ENCODE data around the gene UGDH.

The UGDH gene

DNA sequence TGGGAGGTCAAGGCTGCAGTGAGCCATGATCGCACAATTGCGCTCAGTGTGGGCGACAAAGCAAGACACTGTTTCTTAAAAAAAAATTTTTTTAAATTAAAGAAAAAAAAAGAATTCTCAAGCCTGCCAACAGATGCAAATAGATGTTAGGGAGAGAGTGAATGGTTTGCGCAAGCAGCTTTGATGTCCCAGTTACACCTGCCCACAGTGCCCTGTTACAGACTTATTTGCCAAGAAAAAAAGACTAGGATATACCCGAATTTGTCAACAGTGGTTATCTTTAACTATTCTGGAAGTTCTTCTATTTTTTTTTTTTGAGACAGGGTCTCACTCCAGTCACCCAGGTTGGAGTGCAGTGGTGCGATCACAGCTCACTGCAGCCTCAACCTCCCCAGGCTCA, 44.3 kb upstream of the UGDH start:
- H3K36me3 ChIP-seq (ENCODE audit: control insufficient read depth in 2 of 2, insufficient read depth in 1 of 2, low read length in 2 of 2) = no peaks in the 10 kb centered on the region
- ChIA-PET POLR2A (no interaction called here), CTCF (no interaction called here)
- no peaks in the 10 kb centered on the region for H3K9me3 ChIP-seq (ENCODE audit: control insufficient read depth, insufficient read depth, low read depth, low read length)
- no peaks in the 10 kb centered on the region for H3K4me1 ChIP-seq (ENCODE audit: control insufficient read depth, insufficient read depth, low read length)
- TF ChIP-seq, protein P1, sequence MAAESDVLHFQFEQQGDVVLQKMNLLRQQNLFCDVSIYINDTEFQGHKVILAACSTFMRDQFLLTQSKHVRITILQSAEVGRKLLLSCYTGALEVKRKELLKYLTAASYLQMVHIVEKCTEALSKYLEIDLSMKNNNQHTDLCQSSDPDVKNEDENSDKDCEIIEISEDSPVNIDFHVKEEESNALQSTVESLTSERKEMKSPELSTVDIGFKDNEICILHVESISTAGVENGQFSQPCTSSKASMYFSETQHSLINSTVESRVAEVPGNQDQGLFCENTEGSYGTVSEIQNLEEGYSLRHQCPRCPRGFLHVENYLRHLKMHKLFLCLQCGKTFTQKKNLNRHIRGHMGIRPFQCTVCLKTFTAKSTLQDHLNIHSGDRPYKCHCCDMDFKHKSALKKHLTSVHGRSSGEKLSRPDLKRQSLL (tag by site-specific recombination; IDR thresholded peaks at IDR 0.05) = no peak
- TF ChIP-seq ZNF555 (tag by site-specific recombination; conservative IDR thresholded peaks at IDR 0.05) = no peak
- TF ChIP-seq YY1 (tag by site-specific recombination; IDR thresholded peaks at IDR 0.05) = no peak
- TF ChIP-seq, protein P2, sequence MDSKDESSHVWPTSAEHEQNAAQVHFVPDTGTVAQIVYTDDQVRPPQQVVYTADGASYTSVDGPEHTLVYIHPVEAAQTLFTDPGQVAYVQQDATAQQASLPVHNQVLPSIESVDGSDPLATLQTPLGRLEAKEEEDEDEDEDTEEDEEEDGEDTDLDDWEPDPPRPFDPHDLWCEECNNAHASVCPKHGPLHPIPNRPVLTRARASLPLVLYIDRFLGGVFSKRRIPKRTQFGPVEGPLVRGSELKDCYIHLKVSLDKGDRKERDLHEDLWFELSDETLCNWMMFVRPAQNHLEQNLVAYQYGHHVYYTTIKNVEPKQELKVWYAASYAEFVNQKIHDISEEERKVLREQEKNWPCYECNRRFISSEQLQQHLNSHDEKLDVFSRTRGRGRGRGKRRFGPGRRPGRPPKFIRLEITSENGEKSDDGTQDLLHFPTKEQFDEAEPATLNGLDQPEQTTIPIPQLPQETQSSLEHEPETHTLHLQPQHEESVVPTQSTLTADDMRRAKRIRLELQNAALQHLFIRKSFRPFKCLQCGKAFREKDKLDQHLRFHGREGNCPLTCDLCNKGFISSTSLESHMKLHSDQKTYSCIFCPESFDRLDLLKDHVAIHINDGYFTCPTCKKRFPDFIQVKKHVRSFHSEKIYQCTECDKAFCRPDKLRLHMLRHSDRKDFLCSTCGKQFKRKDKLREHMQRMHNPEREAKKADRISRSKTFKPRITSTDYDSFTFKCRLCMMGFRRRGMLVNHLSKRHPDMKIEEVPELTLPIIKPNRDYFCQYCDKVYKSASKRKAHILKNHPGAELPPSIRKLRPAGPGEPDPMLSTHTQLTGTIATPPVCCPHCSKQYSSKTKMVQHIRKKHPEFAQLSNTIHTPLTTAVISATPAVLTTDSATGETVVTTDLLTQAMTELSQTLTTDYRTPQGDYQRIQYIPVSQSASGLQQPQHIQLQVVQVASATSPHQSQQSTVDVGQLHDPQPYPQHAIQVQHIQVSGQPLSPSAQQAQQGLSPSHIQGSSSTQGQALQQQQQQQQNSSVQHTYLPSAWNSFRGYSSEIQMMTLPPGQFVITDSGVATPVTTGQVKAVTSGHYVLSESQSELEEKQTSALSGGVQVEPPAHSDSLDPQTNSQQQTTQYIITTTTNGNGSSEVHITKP (tag by site-specific recombination; IDR thresholded peaks at IDR 0.05) = no peak
- H3K27ac ChIP-seq (ENCODE audit: extremely low read depth, low read depth, low read length) = no peak overlapping the region
- no peak overlapping the region for H3K4me3 ChIP-seq (ENCODE audit: low read depth, low read length)

DNA sequence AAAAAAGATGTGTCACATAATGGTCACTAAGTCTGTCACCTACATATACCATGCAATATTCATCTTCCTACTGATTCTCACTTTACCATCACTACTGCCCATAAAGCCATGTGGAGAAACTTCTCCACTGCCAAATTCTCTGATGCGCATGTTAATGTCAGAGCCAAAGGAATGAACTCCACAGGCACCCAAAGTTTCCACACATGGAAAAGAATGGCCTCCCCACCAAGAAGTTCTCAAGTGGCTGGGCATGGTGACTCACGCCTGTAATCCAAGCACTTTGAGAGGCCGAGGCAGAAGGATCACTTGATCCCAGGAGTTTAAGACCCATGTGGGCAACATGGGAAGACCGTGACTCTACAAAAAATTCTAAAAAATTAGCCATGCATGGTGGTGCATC, 43.8 kb upstream of the UGDH start:
- POLR2A ChIA-PET = no interaction called here
- CTCF ChIA-PET = no interaction called here
- no peak overlapping the region for H3K27ac ChIP-seq (ENCODE audit: extremely low read depth, low read depth, low read length)

DNA sequence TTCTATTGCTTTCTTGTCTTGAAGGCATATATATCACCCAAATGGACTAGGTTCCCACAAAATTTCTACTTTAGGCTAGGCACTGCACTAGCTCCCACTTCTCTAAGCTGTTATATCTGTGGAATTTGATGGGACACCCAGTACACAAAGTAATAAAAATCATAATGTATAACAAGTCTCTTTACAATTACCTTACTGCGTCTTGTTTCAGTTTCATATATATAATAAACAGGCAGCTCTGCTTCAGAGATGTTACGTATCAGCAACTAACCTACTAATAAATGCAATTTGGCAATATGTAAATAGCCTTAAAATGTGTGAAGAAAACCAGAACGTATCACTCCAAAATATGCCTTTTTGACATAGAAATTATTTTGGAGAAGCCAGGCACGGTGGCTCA, 42.0 kb upstream of the UGDH start:
- CTCF ChIA-PET = no interaction called here
- Histone ChIP-seq H3K9me3 (ENCODE audit: control insufficient read depth, insufficient read depth, low read depth, low read length) (no peaks in the 10 kb centered on the region), H3K36me3 (ENCODE audit: control insufficient read depth in 2 of 2, insufficient read depth in 1 of 2, low read length in 2 of 2) (no peaks in the 10 kb centered on the region), H3K27ac (ENCODE audit: extremely low read depth, low read depth, low read length) (no peak overlapping the region), H3K4me1 (ENCODE audit: control insufficient read depth, insufficient read depth, low read length) (no peaks in the 10 kb centered on the region), H3K4me3 (ENCODE audit: low read depth, low read length) (no peak overlapping the region)
- POLR2A ChIA-PET = no interaction called here
- TF ChIP-seq ZNF239 (tag by site-specific recombination; IDR thresholded peaks at IDR 0.05) (no peak), ZNF394 (tag by site-specific recombination; IDR thresholded peaks at IDR 0.05; ENCODE audit: borderline replicate concordance) (no peak), ZNF140 (tag by site-specific recombination; IDR thresholded peaks at IDR 0.05) (no peak), ZFP3 (tag by site-specific recombination; IDR thresholded peaks at IDR 0.05; ENCODE audit: low read depth) (no peak), ZNF214 (tag by site-specific recombination; IDR thresholded peaks at IDR 0.05; ENCODE audit: borderline replicate concordance) (no peak), ZNF121 (tag by site-specific recombination; IDR thresholded peaks at IDR 0.05) (no peak), ZSCAN30 (tag by site-specific recombination; IDR thresholded peaks at IDR 0.05) (no peak), ZBTB1 (tag by site-specific recombination; IDR thresholded peaks at IDR 0.05) (no peak), ZNF174 (tag by site-specific recombination; IDR thresholded peaks at IDR 0.05) (no peak), ZNF571 (tag by site-specific recombination; IDR thresholded peaks at IDR 0.05) (no peak), ZFHX2 (tag by site-specific recombination; conservative IDR thresholded peaks at IDR 0.05) (no peak), KLF8 (tag by site-specific recombination; IDR thresholded peaks at IDR 0.05) (no peak), ZNF2 (tag by site-specific recombination; IDR thresholded peaks at IDR 0.05) (no peak)
- TF ChIP-seq, protein P3, sequence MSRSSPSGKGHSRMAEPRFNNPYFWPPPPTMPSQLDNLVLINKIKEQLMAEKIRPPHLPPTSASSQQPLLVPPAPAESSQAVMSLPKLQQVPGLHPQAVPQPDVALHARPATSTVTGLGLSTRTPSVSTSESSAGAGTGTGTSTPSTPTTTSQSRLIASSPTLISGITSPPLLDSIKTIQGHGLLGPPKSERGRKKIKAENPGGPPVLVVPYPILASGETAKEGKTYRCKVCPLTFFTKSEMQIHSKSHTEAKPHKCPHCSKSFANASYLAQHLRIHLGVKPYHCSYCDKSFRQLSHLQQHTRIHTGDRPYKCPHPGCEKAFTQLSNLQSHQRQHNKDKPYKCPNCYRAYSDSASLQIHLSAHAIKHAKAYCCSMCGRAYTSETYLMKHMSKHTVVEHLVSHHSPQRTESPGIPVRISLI (tag by site-specific recombination; IDR thresholded peaks at IDR 0.05) = no peak
- TF ChIP-seq, protein P4, sequence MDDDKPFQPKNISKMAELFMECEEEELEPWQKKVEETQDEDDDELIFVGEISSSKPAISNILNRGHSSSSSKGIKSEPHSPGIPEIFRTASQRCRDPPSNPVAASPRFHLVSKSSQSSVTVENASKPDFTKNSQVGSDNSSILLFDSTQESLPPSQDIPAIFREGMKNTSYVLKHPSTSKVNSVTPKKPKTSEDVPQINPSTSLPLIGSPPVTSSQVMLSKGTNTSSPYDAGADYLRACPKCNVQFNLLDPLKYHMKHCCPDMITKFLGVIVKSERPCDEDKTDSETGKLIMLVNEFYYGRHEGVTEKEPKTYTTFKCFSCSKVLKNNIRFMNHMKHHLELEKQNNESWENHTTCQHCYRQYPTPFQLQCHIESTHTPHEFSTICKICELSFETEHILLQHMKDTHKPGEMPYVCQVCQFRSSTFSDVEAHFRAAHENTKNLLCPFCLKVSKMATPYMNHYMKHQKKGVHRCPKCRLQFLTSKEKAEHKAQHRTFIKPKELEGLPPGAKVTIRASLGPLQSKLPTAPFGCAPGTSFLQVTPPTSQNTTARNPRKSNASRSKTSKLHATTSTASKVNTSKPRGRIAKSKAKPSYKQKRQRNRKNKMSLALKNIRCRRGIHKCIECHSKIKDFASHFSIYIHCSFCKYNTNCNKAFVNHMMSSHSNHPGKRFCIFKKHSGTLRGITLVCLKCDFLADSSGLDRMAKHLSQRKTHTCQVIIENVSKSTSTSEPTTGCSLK (tag by site-specific recombination; IDR thresholded peaks at IDR 0.05) = no peak

More for the DNA sequence above, 43.8 kb upstream of the UGDH start:
- TF ChIP-seq GLIS1 (tag by site-specific recombination; IDR thresholded peaks at IDR 0.05) (no peak), ZNF221 (tag by site-specific recombination; IDR thresholded peaks at IDR 0.05; ENCODE audit: borderline replicate concordance) (no peak), ZBTB8A (tag by site-specific recombination; IDR thresholded peaks at IDR 0.05) (no peak), ZNF423 (tag by site-specific recombination; IDR thresholded peaks at IDR 0.05) (no peak), ZNF404 (tag by site-specific recombination; IDR thresholded peaks at IDR 0.05) (no peak), ZNF223 (tag by site-specific recombination; IDR thresholded peaks at IDR 0.05) (no peak), ZNF585B (tag by site-specific recombination; IDR thresholded peaks at IDR 0.05) (no peak), ZNF529 (tag by site-specific recombination; IDR thresholded peaks at IDR 0.05; ENCODE audit: insufficient replicate concordance) (no peak), ZBTB21 (tag by site-specific recombination; IDR thresholded peaks at IDR 0.05) (no peak), ZNF23 (tag by site-specific recombination; IDR thresholded peaks at IDR 0.05; ENCODE audit: borderline replicate concordance) (no peak)
- TF ChIP-seq, protein P5, sequence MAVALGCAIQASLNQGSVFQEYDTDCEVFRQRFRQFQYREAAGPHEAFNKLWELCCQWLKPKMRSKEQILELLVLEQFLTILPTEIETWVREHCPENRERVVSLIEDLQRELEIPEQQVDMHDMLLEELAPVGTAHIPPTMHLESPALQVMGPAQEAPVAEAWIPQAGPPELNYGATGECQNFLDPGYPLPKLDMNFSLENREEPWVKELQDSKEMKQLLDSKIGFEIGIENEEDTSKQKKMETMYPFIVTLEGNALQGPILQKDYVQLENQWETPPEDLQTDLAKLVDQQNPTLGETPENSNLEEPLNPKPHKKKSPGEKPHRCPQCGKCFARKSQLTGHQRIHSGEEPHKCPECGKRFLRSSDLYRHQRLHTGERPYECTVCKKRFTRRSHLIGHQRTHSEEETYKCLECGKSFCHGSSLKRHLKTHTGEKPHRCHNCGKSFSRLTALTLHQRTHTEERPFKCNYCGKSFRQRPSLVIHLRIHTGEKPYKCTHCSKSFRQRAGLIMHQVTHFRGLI (tag by site-specific recombination; IDR thresholded peaks at IDR 0.05) = no peak
- H3K36me3 ChIP-seq (ENCODE audit: control insufficient read depth in 2 of 2, insufficient read depth in 1 of 2, low read length in 2 of 2) = no peaks in the 10 kb centered on the region
- H3K9me3 ChIP-seq (ENCODE audit: control insufficient read depth, insufficient read depth, low read depth, low read length) = no peaks in the 10 kb centered on the region
- H3K4me3 ChIP-seq (ENCODE audit: low read depth, low read length) = no peak overlapping the region
- H3K4me1 ChIP-seq (ENCODE audit: control insufficient read depth, insufficient read depth, low read length) = no peaks in the 10 kb centered on the region
